D721Med (cell line): ENCODE data around the gene RFT1.

Experiments used
- DNase-seq: peaks from one replicate; pipeline ENCODE4 v3.0.0; 2011; ENCODE audit warnings: low spot score; ENCODE audit not compliant: insufficient read length
- FAIRE-seq: peaks from 2 replicates; lab custom pipeline; 2011; peaks lifted over from hg19 to GRCh38; lab: Jason Lieb, UNC
- CTCF ChIP-seq: IDR thresholded peaks from 2 replicates; pipeline ENCODE4 v1.5.1; 2012; ENCODE audit warnings: mild to moderate bottlenecking, control low read depth; ENCODE audit not compliant: insufficient read depth; ENCODE audit errors: missing control alignments

RFT1 gene

GRCh38 chr3:53084310-53085001, 45.8 kb downstream of the RFT1 start:
- no peak for DNase-seq
- TF ChIP-seq CTCF: no peak
- FAIRE-seq: no peak

GRCh38 chr3:53083949-53084309, 46.3 kb downstream of the RFT1 start:
- DNase-seq: no peak
- TF ChIP-seq CTCF: no peak
- FAIRE-seq: no peak

GRCh38 chr3:53083521-53083920, 46.7 kb downstream of the RFT1 start:
- FAIRE-seq: no peak
- DNase-seq: no peak
- no peak for TF ChIP-seq CTCF

GRCh38 chr3:53082736-53083135, 47.5 kb downstream of the RFT1 start:
- DNase-seq: no peak
- TF ChIP-seq CTCF: no peak
- FAIRE-seq: no peak

GRCh38 chr3:53081318-53081717, 48.9 kb downstream of the RFT1 start:
- DNase-seq (no peak), FAIRE-seq (no peak)
- TF ChIP-seq CTCF: no peak

- DNase-seq (no peak), FAIRE-seq (no peak)
- TF ChIP-seq CTCF: no peak
These were observed 49.5 kb downstream of the RFT1 start for GRCh38 chr3:53080612-53081205.
